HCT116 (cell line): ENCODE measurements around the gene NSG2. TPM values are rescaled to one million over a fixed set of nuclear protein-coding genes. Genes with fewer than 3 reads are reported as not detected.

Experiments
- ATAC-seq: fragments of 200-7000 bp; cut with Tn5 transposase; 2 replicates; pipeline ENCODE4 v1.9.1; 2020; ENCODE audit warnings: mild to moderate bottlenecking, moderate library complexity
- BruUV-seq: library from RNA; stranded (reverse); fragments of 400-500 nt; replicated peaks from 2 replicates; lab custom pipeline; 2021; lab: Mats Ljungman, UMichigan
- CTCF ChIA-PET: fragments of 300-600 bp; sonication (Branson Sonifier 250); formaldehyde crosslinking; loops from one replicate; lab custom pipeline; 2021; ENCODE audit warnings: antibody characterized with exemption; lab: Charles Lee
- POLR2A ChIA-PET: fragments of 300-600, 350-600 bp; sonication (Branson Sonifier 250); formaldehyde crosslinking; loops from one replicate; lab custom pipeline; 2021; ENCODE audit warnings: antibody characterized with exemption; lab: Charles Lee
- RAD21 ChIA-PET, 2 experiments: fragments of 300-600 bp; sonication (Branson Sonifier 250); formaldehyde crosslinking; loops; one replicate each; lab custom pipeline; 2023; ENCODE audit warnings: low total read pairs in 2 of 2; ENCODE audit not compliant: uncharacterized antibody in 2 of 2, unreplicated experiment in 2 of 2, low non-redundant PET in 1 of 2; lab: Charles Lee
- DNase-seq: peaks from one replicate; pipeline ENCODE4 v3.0.0-alpha.2; 2010; ENCODE audit warnings: low read depth, low spot score
- H2AFZ ChIP-seq: fragments of 200-600 bp; shearing (Covaris generic), sonication (generic); 2 replicates; pipeline ENCODE4 v1.6.1; 2017; ENCODE audit warnings: low read depth, mixed run types, mixed read lengths, antibody characterized with exemption, low read length; ENCODE audit not compliant: poor library complexity, severe bottlenecking
- H3K27ac ChIP-seq: 2 replicates; pipeline ENCODE4 v1.5.1; 2012; ENCODE audit warnings: low read depth, low read length
- H3K27me3 ChIP-seq: fragments of 200-600 bp; sonication (generic); 2 replicates; pipeline ENCODE4 v1.6.1; 2016; ENCODE audit warnings: mixed run types, low read length, mixed read lengths; ENCODE audit not compliant: insufficient read depth
- H3K36me3 ChIP-seq, 2 experiments: fragments of 200-500 bp in 1 of 2; fragments of 200-600 bp in 1 of 2; sonication (Bioruptor generic) in 1 of 2; sonication (generic) in 1 of 2; 2 replicates each; pipeline versions ENCODE4 v1.5.1 to v1.6.1; 2014 to 2016; ENCODE audit warnings: low read length in 2 of 2, inconsistent platforms in 1 of 2, mixed read lengths in 1 of 2, mixed run types in 1 of 2; ENCODE audit not compliant: insufficient read depth in 2 of 2, control insufficient read depth in 1 of 2
- H3K4me1 ChIP-seq, 2 experiments: fragments of 200-600 bp in 1 of 2; sonication (generic) in 1 of 2; 2 replicates each; pipeline versions ENCODE4 v1.5.1 to v1.6.1; 2012 to 2017; ENCODE audit warnings: low read length in 2 of 2, inconsistent platforms in 1 of 2, mild to moderate bottlenecking in 1 of 2, mixed read lengths in 1 of 2, mixed run types in 1 of 2, moderate library complexity in 1 of 2; ENCODE audit not compliant: insufficient read depth in 2 of 2, control insufficient read depth in 1 of 2
- H3K4me2 ChIP-seq: fragments of 200-600 bp; sonication (generic); 2 replicates; pipeline ENCODE4 v1.6.1; 2017; ENCODE audit warnings: mixed run types, low read length, mixed read lengths
- H3K4me3 ChIP-seq, 2 experiments: fragments of 200-600 bp in 1 of 2; sonication (generic) in 1 of 2; replicated peaks in 1 of 2; 2 replicates each; pipeline ENCODE4 v1.5.1; 2011 to 2016; ENCODE audit warnings: low read length in 2 of 2, control low read depth in 1 of 2, low read depth in 1 of 2, mild to moderate bottlenecking in 1 of 2, mixed read lengths in 1 of 2, mixed run types in 1 of 2
- H3K79me2 ChIP-seq: fragments of 200-600 bp; sonication (generic); 2 replicates; pipeline ENCODE4 v1.6.1; 2017; ENCODE audit warnings: mild to moderate bottlenecking, mixed run types, low read length, moderate library complexity, mixed read lengths; ENCODE audit not compliant: insufficient read depth
- H3K9ac ChIP-seq: fragments of 200-600 bp; sonication (generic); 2 replicates; pipeline ENCODE4 v1.6.1; 2016; ENCODE audit warnings: low read length, mixed read lengths
- H3K9me2 ChIP-seq: fragments of 200-600 bp; sonication (generic), shearing (Covaris generic); 2 replicates; pipeline ENCODE4 v1.6.1; 2017; ENCODE audit warnings: mixed run types, mild to moderate bottlenecking, moderate library complexity; ENCODE audit not compliant: insufficient read depth
- H3K9me3 ChIP-seq, 2 experiments: fragments of 200-500 bp in 1 of 2; fragments of 200-600 bp in 1 of 2; sonication (Bioruptor generic) in 1 of 2; sonication (generic) in 1 of 2; 2 replicates each; pipeline ENCODE4 v1.6.1; 2014 to 2017; ENCODE audit warnings: low read length in 2 of 2, mixed read lengths in 2 of 2, inconsistent platforms in 1 of 2, low read depth in 1 of 2, mild to moderate bottlenecking in 1 of 2, mixed run types in 1 of 2, moderate library complexity in 1 of 2; ENCODE audit not compliant: control insufficient read depth in 1 of 2, insufficient read depth in 1 of 2
- H4K20me1 ChIP-seq: fragments of 200-600 bp; sonication (generic), shearing (Covaris generic); 2 replicates; pipeline ENCODE4 v1.6.1; 2017; ENCODE audit warnings: mixed run types, mild to moderate bottlenecking, moderate library complexity; ENCODE audit not compliant: insufficient read depth
- CTCF ChIP-seq, 3 experiments: fragments of 200-600 bp in 1 of 3; sonication (generic) in 1 of 3; IDR thresholded peaks in 2 of 3; conservative IDR thresholded peaks in 1 of 3; 2 replicates each; pipeline ENCODE4 v1.5.1; 2012 to 2017; ENCODE audit warnings: low read depth in 2 of 3, low read length in 2 of 3, antibody characterized with exemption in 1 of 3, borderline replicate concordance in 1 of 3, control low read depth in 1 of 3, mild to moderate bottlenecking in 1 of 3, mixed read lengths in 1 of 3, mixed run types in 1 of 3, moderate library complexity in 1 of 3; ENCODE audit not compliant: insufficient read depth in 1 of 3
- EZH2 ChIP-seq: fragments of 200-600 bp; sonication (generic); IDR thresholded peaks from 2 replicates; pipeline ENCODE4 v1.6.1; 2017; ENCODE audit warnings: antibody characterized with exemption, mixed run types
- JUND ChIP-seq: IDR thresholded peaks from 2 replicates; pipeline ENCODE4 v1.6.1; 2012
- TCF7L2 ChIP-seq: IDR thresholded peaks from 2 replicates; pipeline ENCODE4 v1.7.0; 2011; ENCODE audit warnings: borderline replicate concordance, inconsistent platforms; ENCODE audit not compliant: insufficient read depth, insufficient read length; ENCODE audit errors: extremely low read depth
- ZBTB33 ChIP-seq: IDR thresholded peaks from 2 replicates; pipeline ENCODE4 v1.6.1; 2011; ENCODE audit warnings: mild to moderate bottlenecking, low read length, moderate library complexity; ENCODE audit not compliant: insufficient replicate concordance; ENCODE audit errors: extremely low read depth
- intact Hi-C: fragments of 100-400 bp; cut with micrococcal nuclease; formaldehyde crosslinking; loops from 2 replicates; pipeline ENCODE4 v1.10.0; 2022
- total RNA-seq: library from RNA; stranded (reverse); gene quantifications from one replicate; pipeline ENCODE4 v1.2.1, GENCODE V29; 2021; ENCODE audit not compliant: unreplicated experiment

NSG2 gene
- total RNA-seq, 1 experiment from 2014 or later, result not detected

- no TSS peak for BruUV-seq
Observed at GRCh38 chr5:174157048-174157447, 111.5 kb downstream of the NSG2 start.

More at GRCh38 chr5:174157048-174157447, 111.5 kb downstream of the NSG2 start:
- H3K79me2 ChIP-seq, result no peaks in the 10 kb centered on the region
- intact Hi-C loops, result no loop called here
- RAD21 ChIA-PET, result no interaction called here
- H3K27me3 ChIP-seq, result no peaks in the 10 kb centered on the region
- no peak overlapping the region for H3K4me2 ChIP-seq
- H4K20me1 ChIP-seq, result no peaks in the 10 kb centered on the region
- H2AFZ ChIP-seq, result no peak overlapping the region
- H3K9me3 ChIP-seq, result no peaks in the 10 kb centered on the region
- no peak for TF ChIP-seq ZBTB33
- no peak for TF ChIP-seq TCF7L2
- no peak for TF ChIP-seq EZH2
- TF ChIP-seq JUND, result no peak
- 0 out of 6 replicates have a peak, but pooled peaks of 1 of the 3 experiments have one; percentile 16 for TF ChIP-seq CTCF (IDR thresholded peaks at IDR 0.05 in 2 of 3, conservative IDR thresholded peaks at IDR 0.05 in 1 of 3; ENCODE audit: borderline replicate concordance in 1 of 3, insufficient read depth in 1 of 3, low read depth in 2 of 3, low read length in 2 of 3)
- no peaks in the 10 kb centered on the region for H3K36me3 ChIP-seq
- CTCF ChIA-PET, result no interaction called here
- H3K9me2 ChIP-seq, result no peaks in the 10 kb centered on the region
- no peak; the same call in 1 of the 2 replicates for ATAC-seq
- no peak overlapping the region for H3K4me3 ChIP-seq
- no peak overlapping the region for H3K27ac ChIP-seq
- no peak for DNase-seq
- H3K4me1 ChIP-seq, result peaks cover 6 to 29% of the 10 kb centered on the region in 2 experiments
- POLR2A ChIA-PET, result no interaction called here
- no peak overlapping the region for H3K9ac ChIP-seq

Other genes with a start within 250 kb of the NSG2 start
- 11.1 TPM for gene CPEB4, start 157.4 kb upstream of the NSG2 start, total RNA-seq
- gene C5orf47, start 56.5 kb upstream of the NSG2 start, total RNA-seq, result not detected